ENCODE measurements around the gene RAB41. TPM values are rescaled to one million over a fixed set of nuclear protein-coding genes. Genes with fewer than 3 reads are reported as not detected.
"Not testable (repeated sequence)": the region's sequence is repeated elsewhere in the genome, so short reads cannot be mapped to it uniquely, and the experiment has no call there.

Gene RAB41
- polyA plus RNA-seq, 1 donor (not counting 4 experiments of a cell fraction or from before 2014, with no cell fraction given) = not detected

DNA sequence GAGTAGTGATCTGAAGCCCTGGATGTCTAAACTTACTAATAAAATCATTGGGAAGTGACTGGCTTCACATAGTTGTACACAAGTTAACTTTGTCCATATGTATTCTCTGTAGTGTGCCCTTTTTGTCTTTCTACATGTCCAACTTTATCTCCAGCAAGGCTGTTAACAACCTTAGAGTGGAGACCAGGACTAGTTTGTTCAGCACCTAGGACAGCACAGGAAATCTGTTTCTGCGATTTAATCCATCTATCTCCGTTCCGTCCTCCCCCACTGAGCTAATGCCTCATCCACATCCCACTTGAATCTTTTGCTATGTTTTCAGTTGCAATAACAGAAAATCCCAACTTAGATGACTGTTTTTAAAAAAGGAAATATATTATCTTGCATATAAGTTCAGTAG lies 17.2 kb upstream of the RAB41 start:
- DNase-seq (ENCODE audit: low read depth, low spot score) (no peak), FAIRE-seq (no peak)
- Histone ChIP-seq H2AFZ (ENCODE audit: control insufficient read depth, low read length) (no peak overlapping the region), H3K36me3 (ENCODE audit: control insufficient read depth in 2 of 2, extremely low read depth in 1 of 2, insufficient read depth in 2 of 2, low read length in 2 of 2) (no peaks in the 10 kb centered on the region), H3K27ac (ENCODE audit: control insufficient read depth, insufficient read depth, low read length) (no peak overlapping the region), H4K20me1 (ENCODE audit: control insufficient read depth, extremely low read depth, insufficient read depth, low read length) (no peaks in the 10 kb centered on the region), H3K4me3 (ENCODE audit: control insufficient read depth in 2 of 3, extremely low read depth in 1 of 3, insufficient read depth in 2 of 3, low read depth in 1 of 3, low read length in 3 of 3) (no peak overlapping the region), H3K4me2 (ENCODE audit: control insufficient read depth, extremely low read depth, insufficient read depth, low read depth, low read length) (no peak overlapping the region), H3K27me3 (ENCODE audit: control insufficient read depth, extremely low read depth, insufficient read depth, low read length) (no peaks in the 10 kb centered on the region), H3K4me1 (ENCODE audit: control insufficient read depth, extremely low read depth, insufficient read depth, low read length) (peaks cover 4% of the 10 kb centered on the region), H3K9me1 (ENCODE audit: control insufficient read depth, extremely low read depth, insufficient read depth, low read length) (peaks cover 2% of the 10 kb centered on the region), H3K9ac (ENCODE audit: control insufficient read depth, extremely low read depth, insufficient read depth, low read length) (no peak overlapping the region), H3K79me2 (ENCODE audit: control insufficient read depth, insufficient read depth, low read length) (no peaks in the 10 kb centered on the region), H3K9me3 (ENCODE audit: control insufficient read depth, low read depth, low read length) (no peaks in the 10 kb centered on the region)
- dilution Hi-C loops (cut with MboI; ENCODE audit: extremely low pct_ligation_motif_present, low sequenced_read_pairs) = no loop called here
- no peak for TF ChIP-seq EZH2 (IDR thresholded peaks at IDR 0.05; ENCODE audit: low read length)
- TF ChIP-seq, protein P1, sequence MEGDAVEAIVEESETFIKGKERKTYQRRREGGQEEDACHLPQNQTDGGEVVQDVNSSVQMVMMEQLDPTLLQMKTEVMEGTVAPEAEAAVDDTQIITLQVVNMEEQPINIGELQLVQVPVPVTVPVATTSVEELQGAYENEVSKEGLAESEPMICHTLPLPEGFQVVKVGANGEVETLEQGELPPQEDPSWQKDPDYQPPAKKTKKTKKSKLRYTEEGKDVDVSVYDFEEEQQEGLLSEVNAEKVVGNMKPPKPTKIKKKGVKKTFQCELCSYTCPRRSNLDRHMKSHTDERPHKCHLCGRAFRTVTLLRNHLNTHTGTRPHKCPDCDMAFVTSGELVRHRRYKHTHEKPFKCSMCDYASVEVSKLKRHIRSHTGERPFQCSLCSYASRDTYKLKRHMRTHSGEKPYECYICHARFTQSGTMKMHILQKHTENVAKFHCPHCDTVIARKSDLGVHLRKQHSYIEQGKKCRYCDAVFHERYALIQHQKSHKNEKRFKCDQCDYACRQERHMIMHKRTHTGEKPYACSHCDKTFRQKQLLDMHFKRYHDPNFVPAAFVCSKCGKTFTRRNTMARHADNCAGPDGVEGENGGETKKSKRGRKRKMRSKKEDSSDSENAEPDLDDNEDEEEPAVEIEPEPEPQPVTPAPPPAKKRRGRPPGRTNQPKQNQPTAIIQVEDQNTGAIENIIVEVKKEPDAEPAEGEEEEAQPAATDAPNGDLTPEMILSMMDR (optimal IDR thresholded peaks at IDR 0.05 in 1 of 3, IDR thresholded peaks at IDR 0.05 in 1 of 3, conservative IDR thresholded peaks at IDR 0.05 in 1 of 3; ENCODE audit: extremely low read depth in 1 of 3, insufficient read depth in 2 of 3, low read length in 3 of 3) = no peak

DNA sequence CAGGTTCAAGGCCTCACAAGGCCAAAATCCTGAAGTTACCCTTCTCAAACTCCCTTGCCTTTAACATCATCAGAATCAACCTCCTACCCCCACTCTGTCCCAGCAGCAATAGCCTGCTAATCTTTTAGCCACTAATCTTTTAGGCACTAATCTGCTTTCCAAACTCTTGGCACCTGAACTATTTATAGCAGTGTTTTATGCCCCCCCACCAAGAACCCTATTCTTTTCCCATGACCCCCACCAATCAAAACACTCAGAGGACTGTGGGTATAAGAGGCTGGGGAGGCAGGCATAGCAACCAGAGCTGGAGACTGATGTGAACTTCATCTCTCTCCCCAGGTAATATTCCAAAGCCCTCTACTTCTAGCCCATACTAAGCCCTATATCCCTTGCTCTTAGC lies 13.9 kb upstream of the RAB41 start, which contains the start of gene ARR3:
ARR3 (plus strand) TSS at position 301 of the 400 bp plus-strand sequence. CDS start 1,052 bp downstream, outside the sequence.
- no peaks in the 10 kb centered on the region for H3K9me3 ChIP-seq (ENCODE audit: control insufficient read depth, low read depth, low read length)
- H3K27me3 ChIP-seq (ENCODE audit: control insufficient read depth, extremely low read depth, insufficient read depth, low read length) = no peaks in the 10 kb centered on the region
- dilution Hi-C loops (cut with MboI; ENCODE audit: extremely low pct_ligation_motif_present, low sequenced_read_pairs) = no loop called here
- no peaks in the 10 kb centered on the region for H3K9me1 ChIP-seq (ENCODE audit: control insufficient read depth, extremely low read depth, insufficient read depth, low read length)
- H3K27ac ChIP-seq (ENCODE audit: control insufficient read depth, insufficient read depth, low read length) = no peak within 1 kb of the TSS
- no peak within 1 kb of the TSS for H3K4me2 ChIP-seq (ENCODE audit: control insufficient read depth, extremely low read depth, insufficient read depth, low read depth, low read length)
- no peak within 1 kb of the TSS for H3K9ac ChIP-seq (ENCODE audit: control insufficient read depth, extremely low read depth, insufficient read depth, low read length)
- FAIRE-seq (no peak), DNase-seq (ENCODE audit: low read depth, low spot score) (no peak)
- no peak within 1 kb of the TSS for H3K4me3 ChIP-seq (ENCODE audit: control insufficient read depth in 2 of 3, extremely low read depth in 1 of 3, insufficient read depth in 2 of 3, low read depth in 1 of 3, low read length in 3 of 3)
- no peaks in the 10 kb centered on the region for H4K20me1 ChIP-seq (ENCODE audit: control insufficient read depth, extremely low read depth, insufficient read depth, low read length)
- H3K79me2 ChIP-seq (ENCODE audit: control insufficient read depth, insufficient read depth, low read length) = no peaks in the 10 kb centered on the region
- no peaks in the 10 kb centered on the region for H3K4me1 ChIP-seq (ENCODE audit: control insufficient read depth, extremely low read depth, insufficient read depth, low read length)
- TF ChIP-seq, protein P1 (optimal IDR thresholded peaks at IDR 0.05 in 1 of 3, IDR thresholded peaks at IDR 0.05 in 1 of 3, conservative IDR thresholded peaks at IDR 0.05 in 1 of 3; ENCODE audit: extremely low read depth in 1 of 3, insufficient read depth in 2 of 3, low read length in 3 of 3) = no peak
- no peak for TF ChIP-seq EZH2 (IDR thresholded peaks at IDR 0.05; ENCODE audit: low read length)
- H3K36me3 ChIP-seq (ENCODE audit: control insufficient read depth in 2 of 2, extremely low read depth in 1 of 2, insufficient read depth in 2 of 2, low read length in 2 of 2) = no peaks in the 10 kb centered on the region
- no peak within 1 kb of the TSS for H2AFZ ChIP-seq (ENCODE audit: control insufficient read depth, low read length)

DNA sequence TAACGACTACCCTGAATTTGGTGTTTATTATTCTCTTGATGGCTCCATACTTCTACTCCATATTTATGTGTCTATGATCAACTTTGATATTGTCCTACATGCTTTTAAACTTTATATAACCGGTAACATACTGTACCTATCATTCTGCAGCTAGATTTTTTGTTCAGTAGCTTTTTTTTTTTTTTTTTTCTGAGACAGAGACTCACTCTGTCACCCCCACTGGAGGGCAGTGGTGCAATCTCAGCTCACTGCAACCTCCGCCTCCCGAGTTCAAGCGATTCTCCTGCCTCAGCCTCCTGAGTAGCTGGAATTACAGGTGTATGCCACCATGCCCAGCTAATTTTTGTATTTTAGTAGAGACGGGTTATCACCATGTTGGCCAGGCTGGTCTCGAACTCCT lies 7.9 kb upstream of the RAB41 start:
- H3K79me2 ChIP-seq (ENCODE audit: control insufficient read depth, insufficient read depth, low read length); H3K36me3 ChIP-seq (ENCODE audit: control insufficient read depth in 2 of 2, extremely low read depth in 1 of 2, insufficient read depth in 2 of 2, low read length in 2 of 2); H3K9me3 ChIP-seq (ENCODE audit: control insufficient read depth, low read depth, low read length); H3K4me2 ChIP-seq (ENCODE audit: control insufficient read depth, extremely low read depth, insufficient read depth, low read depth, low read length); H4K20me1 ChIP-seq (ENCODE audit: control insufficient read depth, extremely low read depth, insufficient read depth, low read length); H3K9ac ChIP-seq (ENCODE audit: control insufficient read depth, extremely low read depth, insufficient read depth, low read length); DNase-seq (ENCODE audit: low read depth, low spot score); H3K9me1 ChIP-seq (ENCODE audit: control insufficient read depth, extremely low read depth, insufficient read depth, low read length); H3K27me3 ChIP-seq (ENCODE audit: control insufficient read depth, extremely low read depth, insufficient read depth, low read length); H3K4me3 ChIP-seq (ENCODE audit: control insufficient read depth in 2 of 3, extremely low read depth in 1 of 3, insufficient read depth in 2 of 3, low read depth in 1 of 3, low read length in 3 of 3); dilution Hi-C loops (cut with MboI; ENCODE audit: extremely low pct_ligation_motif_present, low sequenced_read_pairs); H3K27ac ChIP-seq (ENCODE audit: control insufficient read depth, insufficient read depth, low read length); H2AFZ ChIP-seq (ENCODE audit: control insufficient read depth, low read length); FAIRE-seq; H3K4me1 ChIP-seq (ENCODE audit: control insufficient read depth, extremely low read depth, insufficient read depth, low read length): not testable (repeated sequence)
